ENCODE results near the gene OIT3. TPM values are rescaled to one million over a fixed set of nuclear protein-coding genes. Genes with fewer than 3 reads are reported as not detected.

OIT3 gene
- total and polyA plus RNA-seq, 2 of the 4 experiments (the other 2 are of a cell fraction): not detected

- Histone ChIP-seq H3K9ac (ENCODE audit: low read depth, low read length) (no peak overlapping the region), H3K27me3 (ENCODE audit: control insufficient read depth, insufficient read depth, low read length) (no peaks in the 10 kb centered on the region), H3K56ac (ENCODE audit: extremely low read depth, insufficient read depth, low read length) (no peak overlapping the region), H2AK5ac (ENCODE audit: low read depth, low read length) (no peak overlapping the region), H3K27ac (ENCODE audit: insufficient read depth, low read length) (no peak overlapping the region), H2BK20ac (ENCODE audit: low read depth, low read length) (no peak overlapping the region), H2AK9ac (replicated peaks; ENCODE audit: low read depth, low read length, poor library complexity) (no peak overlapping the region), H3K4me2 (ENCODE audit: low read depth, low read length) (no peak overlapping the region), H3K9me1 (ENCODE audit: insufficient read depth, low read length) (0 out of 2 replicates have a peak, but pooled peaks cover 5% of the 10 kb centered on the region), H3K79me1 (ENCODE audit: low read depth in 1 of 2, low read length in 2 of 2) (no peaks in the 10 kb centered on the region; a peak in 1 of 4 replicates), H3K36me3 (ENCODE audit: control insufficient read depth, insufficient read depth, low read length) (peaks cover 7% of the 10 kb centered on the region), H3K9me3 (ENCODE audit: control insufficient read depth, insufficient read depth, low read length) (0 out of 2 replicates have a peak, but pooled peaks cover 2% of the 10 kb centered on the region), H3K23ac (ENCODE audit: low read depth, low read length) (no peak overlapping the region), H2BK15ac (ENCODE audit: low read depth, low read length) (no peak overlapping the region), H4K8ac (ENCODE audit: low read depth in 2 of 2, low read length in 2 of 2) (no peak overlapping the region), H3K4me1 (ENCODE audit: control insufficient read depth, insufficient read depth, low read length) (no peaks in the 10 kb centered on the region; the same call in 1 of the 2 replicates), H2BK120ac (ENCODE audit: low read depth, low read length) (no peak overlapping the region), H4K20me1 (ENCODE audit: insufficient read depth, low read length) (no peaks in the 10 kb centered on the region), H4K91ac (ENCODE audit: insufficient read depth, low read depth, low read length) (no peak overlapping the region), H3K4ac (ENCODE audit: low read depth, low read length) (no peak overlapping the region), H3K18ac (ENCODE audit: low read depth, low read length) (no peak overlapping the region), H3K4me3 (ENCODE audit: insufficient read depth, low read depth, low read length) (no peak overlapping the region), H2BK5ac (ENCODE audit: low read depth, low read length, poor library complexity, severe bottlenecking) (no peak overlapping the region), H2AFZ (replicated peaks; ENCODE audit: low read length, poor library complexity) (no peak overlapping the region), H4K5ac (ENCODE audit: low read depth, low read length) (no peak overlapping the region), H3K14ac (replicated peaks; ENCODE audit: low read depth, low read length) (no peak overlapping the region)
- CTCF ChIA-PET: no interaction called here
- TF ChIP-seq FOS (IDR thresholded peaks at IDR 0.05; ENCODE audit: low read depth, low read length): no peak
- intact Hi-C loops (cut with micrococcal nuclease) (no loop called here), in situ Hi-C loops (cut with MboI; ENCODE audit: low sequenced_read_pairs) (no loop called here), dilution Hi-C loops (cut with HindIII; ENCODE audit: low sequenced_read_pairs, unreplicated experiment) (no loop called here)
- BruUV-seq (replicated peaks): no TSS peak
- DNase-seq: peak; percentile 27
- POLR2A ChIA-PET (ENCODE audit: unreplicated experiment): no interaction called here
- no CpG with 5 or more reads among the region's 2 CpGs for WGBS, 2 experiments (ENCODE audit: extremely low coverage in 2 of 2, insufficient read length in 1 of 2)
- no peak for ATAC-seq (ENCODE audit: low read depth)
Measured at GRCh38 chr10:72883861-72884260, 9.7 kb upstream of the OIT3 start.
